Measurements from ENCODE around the gene DOK6. TPM values are rescaled to one million over a fixed set of nuclear protein-coding genes. Genes with fewer than 3 reads are reported as not detected.

Gene DOK6
- total and polyA plus RNA-seq, 2 of the 13 experiments (the other 11 are each of a cell fraction or from before 2014, with no cell fraction given) = 17.0 to 17.2 TPM

- in situ Hi-C loops (cut with HindIII; ENCODE audit: extremely low pct_ligation_motif_present, low pct_unique_long_range_greater_than_20kb) = loop anchor here (25.0 kb wide), 1 partner anchor 405 kb away; no protein-coding TSS in a partner anchor
- peaks cover 17% of the 10 kb centered on the region for H3K9me3 ChIP-seq (ENCODE audit: low read length)
- H2AFZ ChIP-seq (ENCODE audit: low read length) = no peak overlapping the region
- H3K9ac ChIP-seq (ENCODE audit: insufficient read depth, low read depth, low read length) = peak overlapping the region; percentile 78
- BruUV-seq (replicated peaks) = no TSS peak
- DNase-seq (ENCODE audit: low spot score) (no peak), ATAC-seq (no peak), FAIRE-seq (no peak)
- H3K4me1 ChIP-seq (ENCODE audit: insufficient read depth, low read length) = peaks cover 77% of the 10 kb centered on the region
- TF ChIP-seq ZBTB49 (CRISPR knock-in tag; IDR thresholded peaks at IDR 0.05; ENCODE audit: borderline replicate concordance) (no peak), MED1 (CRISPR knock-in tag; IDR thresholded peaks at IDR 0.05) (peak; percentile 12; the same call in 1 of the 2 replicates), ZNF770 (CRISPR knock-in tag; IDR thresholded peaks at IDR 0.05) (peak; percentile 62; the same call in 1 of the 2 replicates), ZNF460 (CRISPR knock-in tag; IDR thresholded peaks at IDR 0.05; ENCODE audit: borderline replicate concordance) (peak; percentile 81), ZMYM3 (CRISPR knock-in tag; IDR thresholded peaks at IDR 0.05) (peak; percentile 28; the same call in 1 of the 2 replicates), ZMYM2 (CRISPR knock-in tag; IDR thresholded peaks at IDR 0.05) (0 out of 2 replicates have a peak, but pooled peaks have one; percentile 34)
- no peaks in the 10 kb centered on the region for H3K36me3 ChIP-seq (replicated peaks in 1 of 2; ENCODE audit: control insufficient read depth in 1 of 2, insufficient read depth in 2 of 2, low read length in 2 of 2)
- 74% methylated on average over 4 of the region's 4 CpGs for WGBS (ENCODE audit: low lambda C conversion rate)
- H3K4me2 ChIP-seq (ENCODE audit: low read depth, low read length) = peak overlapping the region; percentile 74
- POLR2A ChIA-PET = interaction anchor here (1.0 to 1.6 kb wide), 6 partner anchors 8 to 46 kb away, joined by 3 to 17 read pairs (median 4); partner anchors contain the start of gene DOK6
- intact Hi-C loops (cut with micrococcal nuclease; ENCODE audit: unreplicated experiment) = no loop called here
- peak overlapping the region in 1 of 3 experiments; percentile 17; a peak in 1 of 6 replicates for H3K4me3 ChIP-seq (replicated peaks in 1 of 3; ENCODE audit: insufficient read depth in 1 of 3, low read depth in 2 of 3, low read length in 3 of 3)
- no peaks in the 10 kb centered on the region for H3K27me3 ChIP-seq (ENCODE audit: control insufficient read depth in 1 of 2, insufficient read depth in 2 of 2, low read length in 2 of 2)
- CTCF ChIA-PET (ENCODE audit: low intra/inter-chr PET ratio, low total read pairs) = no interaction called here
- H3K27ac ChIP-seq (ENCODE audit: extremely low read length, insufficient read depth, low read length) = peak overlapping the region; percentile 96
- no peaks in the 10 kb centered on the region for H4K20me1 ChIP-seq (ENCODE audit: insufficient read depth, low read length)
- no peaks in the 10 kb centered on the region for H3K79me2 ChIP-seq (ENCODE audit: insufficient read depth, low read length)
These were observed 43.1 kb upstream of the DOK6 start for GRCh38 chr18:69357590-69357989.
